ENCODE results near the gene MAP3K5. TPM values are rescaled to one million over a fixed set of nuclear protein-coding genes. Genes with fewer than 3 reads are reported as not detected.
A peak's percentile ranks its signal among the peaks of the same experiment; 100 is the strongest.

The MAP3K5 gene
- total RNA-seq, 1 donor from 2014 or later = 0.09 TPM

- no peak for TF ChIP-seq CTCF (conservative IDR thresholded peaks at IDR 0.05)
- no peak for DNase-seq (ENCODE audit: low read depth, low spot score)
- peaks cover 3% of the 10 kb centered on the region for H3K4me1 Mint-ChIP-seq
- no peak overlapping the region for H3K4me3 Mint-ChIP-seq
- peaks cover 2% of the 10 kb centered on the region for H3K27me3 Mint-ChIP-seq (ENCODE audit: low read depth)
- no peak overlapping the region for H3K27ac Mint-ChIP-seq (ENCODE audit: unreplicated experiment)
- no peaks in the 10 kb centered on the region for H3K9me3 Mint-ChIP-seq
- H3K36me3 Mint-ChIP-seq (ENCODE audit: low read depth) = no peaks in the 10 kb centered on the region
Observed at GRCh38 chr6:136611133-136611532, 181.1 kb downstream of the MAP3K5 start.

DNA sequence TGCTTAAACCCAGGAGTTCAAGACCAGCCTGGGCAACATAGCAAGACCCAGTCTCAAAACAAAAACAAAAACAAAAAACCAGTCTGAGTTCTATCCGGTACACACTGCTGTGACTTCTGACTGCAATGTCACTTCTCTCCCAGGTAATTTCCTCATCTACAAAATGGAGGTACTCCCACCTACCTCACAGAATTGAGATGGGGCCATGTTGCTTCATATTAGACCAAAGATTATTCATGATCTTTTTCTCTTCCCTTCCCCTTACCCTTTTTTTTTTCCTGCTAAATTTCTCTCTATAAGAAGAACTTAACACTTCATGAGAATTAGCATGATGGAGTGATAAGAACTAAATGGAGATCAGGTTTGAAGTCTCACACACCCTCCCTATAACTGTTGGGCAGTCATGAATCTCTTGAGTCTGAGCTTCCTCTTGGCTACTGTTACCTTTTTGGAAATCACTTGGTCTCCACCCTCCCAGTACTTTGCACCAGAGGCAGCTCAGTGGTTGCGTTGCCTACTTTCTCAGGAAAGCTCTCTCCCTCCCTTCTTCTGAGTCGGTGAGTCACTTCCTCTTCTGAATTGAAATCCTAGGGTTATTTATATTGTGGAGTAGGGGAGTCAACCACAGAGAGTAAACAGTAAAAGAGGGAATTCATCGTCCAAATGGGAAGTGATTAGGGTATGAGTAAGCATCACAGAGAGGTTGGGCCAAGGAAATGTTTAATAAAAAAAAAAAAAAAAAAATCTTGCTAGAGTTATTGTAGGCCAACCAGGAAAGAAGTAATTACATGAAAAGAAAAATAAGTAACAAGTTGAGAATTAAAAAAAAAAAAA, 182.2 kb downstream of the MAP3K5 start:
- H3K4me3 Mint-ChIP-seq = no peak overlapping the region

GRCh38 chr6:136608991-136609390, 183.3 kb downstream of the MAP3K5 start:
- Mint-ChIP-seq H3K9me3 (no peaks in the 10 kb centered on the region), H3K27me3 (ENCODE audit: low read depth) (peaks cover 2% of the 10 kb centered on the region), H3K4me3 (no peak overlapping the region), H3K27ac (ENCODE audit: unreplicated experiment) (no peak overlapping the region), H3K4me1 (peaks cover 3% of the 10 kb centered on the region), H3K36me3 (ENCODE audit: low read depth) (no peaks in the 10 kb centered on the region)
- DNase-seq (ENCODE audit: low read depth, low spot score) = no peak
- no peak for TF ChIP-seq CTCF (conservative IDR thresholded peaks at IDR 0.05)

More for the DNA sequence above, 182.2 kb downstream of the MAP3K5 start:
- DNase-seq (ENCODE audit: low read depth, low spot score) = no peak
- no peaks in the 10 kb centered on the region for H3K36me3 Mint-ChIP-seq (ENCODE audit: low read depth)
- peaks cover 2% of the 10 kb centered on the region for H3K27me3 Mint-ChIP-seq (ENCODE audit: low read depth)
- no peak for TF ChIP-seq CTCF (conservative IDR thresholded peaks at IDR 0.05)
- peaks cover 3% of the 10 kb centered on the region for H3K4me1 Mint-ChIP-seq
- no peaks in the 10 kb centered on the region for H3K9me3 Mint-ChIP-seq
- no peak overlapping the region for H3K27ac Mint-ChIP-seq (ENCODE audit: unreplicated experiment)

DNA sequence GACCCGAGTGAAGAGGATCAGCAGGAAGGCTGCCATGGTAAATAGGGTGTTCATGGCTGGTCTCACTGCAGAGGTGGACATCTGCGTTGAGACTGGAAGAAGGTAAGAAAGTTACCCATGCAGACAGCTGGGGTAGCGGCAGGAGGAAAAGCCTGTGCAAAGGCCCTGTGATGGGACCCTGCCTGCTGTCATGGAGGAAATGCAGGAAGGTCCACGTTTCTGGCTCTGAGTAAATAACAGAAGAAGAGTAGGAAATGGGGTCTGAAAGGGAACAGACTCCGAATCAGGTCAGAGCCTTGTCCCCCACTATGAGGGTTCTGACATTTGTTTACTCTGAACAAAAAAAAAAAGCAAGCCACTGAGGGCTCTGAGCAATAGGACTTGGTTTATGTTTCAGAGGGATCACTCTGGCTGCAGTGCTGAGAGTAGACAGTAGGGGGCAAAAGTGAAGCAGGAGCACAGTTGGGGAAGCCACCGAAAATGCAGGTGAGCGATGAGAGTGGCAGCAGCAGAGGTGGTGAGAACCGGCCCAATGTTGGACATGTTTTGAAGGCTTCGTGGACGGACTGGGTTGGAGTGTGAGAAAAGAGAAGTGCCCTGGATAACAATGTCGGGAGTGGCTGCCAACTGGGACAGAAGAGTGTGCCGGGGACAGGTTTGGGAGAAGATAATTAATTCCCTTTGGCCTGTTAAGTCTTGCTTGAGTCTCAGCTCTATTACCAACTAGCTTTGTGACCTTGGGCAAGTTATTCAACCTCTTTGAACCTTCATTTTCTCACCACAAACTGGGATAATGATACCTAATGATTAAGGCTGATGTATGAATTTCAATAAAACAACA, 184.1 kb downstream of the MAP3K5 start:
- H3K4me3 Mint-ChIP-seq = no peak overlapping the region
- H3K4me1 Mint-ChIP-seq = peaks cover 3% of the 10 kb centered on the region
- H3K27ac Mint-ChIP-seq (ENCODE audit: unreplicated experiment) = no peak overlapping the region
- TF ChIP-seq CTCF (conservative IDR thresholded peaks at IDR 0.05) = peak; percentile 76
- DNase-seq (ENCODE audit: low read depth, low spot score) = peak; percentile 67
- no peaks in the 10 kb centered on the region for H3K36me3 Mint-ChIP-seq (ENCODE audit: low read depth)
- no peaks in the 10 kb centered on the region for H3K9me3 Mint-ChIP-seq
- peaks cover 2% of the 10 kb centered on the region for H3K27me3 Mint-ChIP-seq (ENCODE audit: low read depth)

- no peak overlapping the region for H3K27ac Mint-ChIP-seq (ENCODE audit: unreplicated experiment)
- no peak overlapping the region for H3K4me3 Mint-ChIP-seq
- no peaks in the 10 kb centered on the region for H3K36me3 Mint-ChIP-seq (ENCODE audit: low read depth)
- no peak for TF ChIP-seq CTCF (conservative IDR thresholded peaks at IDR 0.05)
- H3K9me3 Mint-ChIP-seq = no peaks in the 10 kb centered on the region
- DNase-seq (ENCODE audit: low read depth, low spot score) = no peak
- peaks cover 2% of the 10 kb centered on the region for H3K27me3 Mint-ChIP-seq (ENCODE audit: low read depth)
- H3K4me1 Mint-ChIP-seq = peaks cover 3% of the 10 kb centered on the region
Observed at GRCh38 chr6:136607204-136607931, 184.9 kb downstream of the MAP3K5 start.
